Epidermal melanocyte (primary cell): Measurements from ENCODE around the gene PPCDC.

Experiments used
- DNase-seq: peaks from one replicate; pipeline ENCODE4 v3.0.0; 2011; ENCODE audit warnings: low spot score; ENCODE audit not compliant: insufficient read length

Gene PPCDC

GRCh38 chr15:75043509-75044257 lies 20.3 kb downstream of the PPCDC start:
- DNase-seq = peak; percentile 89

GRCh38 chr15:75044258-75044878 lies 21.0 kb downstream of the PPCDC start:
- DNase-seq = no peak

- DNase-seq = no peak
Measured at GRCh38 chr15:75045332-75046015, 22.1 kb downstream of the PPCDC start.

- no peak for DNase-seq
Measured at GRCh38 chr15:75048394-75048793, 25.0 kb downstream of the PPCDC start.

GRCh38 chr15:75049392-75049791 lies 26.0 kb downstream of the PPCDC start:
- no peak for DNase-seq

GRCh38 chr15:75050283-75050682 lies 26.9 kb downstream of the PPCDC start:
- DNase-seq = no peak

GRCh38 chr15:75051191-75051608 lies 27.8 kb downstream of the PPCDC start:
- DNase-seq = no peak

GRCh38 chr15:75051711-75052110 lies 28.3 kb downstream of the PPCDC start:
- DNase-seq = no peak

- DNase-seq = no peak
Measured at GRCh38 chr15:75052972-75053747, 29.8 kb downstream of the PPCDC start.

- DNase-seq = no peak
Measured at GRCh38 chr15:75053748-75054125, 30.3 kb downstream of the PPCDC start.

GRCh38 chr15:75054172-75054897 lies 30.9 kb downstream of the PPCDC start:
- DNase-seq = no peak

- no peak for DNase-seq
Measured at GRCh38 chr15:75056036-75056435, 32.6 kb downstream of the PPCDC start.

- no peak for DNase-seq
Measured at GRCh38 chr15:75058127-75058905, 34.9 kb downstream of the PPCDC start.

GRCh38 chr15:75059607-75060006 lies 36.2 kb downstream of the PPCDC start:
- no peak for DNase-seq

GRCh38 chr15:75061272-75061671 lies 37.9 kb downstream of the PPCDC start:
- no peak for DNase-seq

GRCh38 chr15:75062706-75063105 lies 39.3 kb downstream of the PPCDC start:
- no peak for DNase-seq

- no peak for DNase-seq
Measured at GRCh38 chr15:75063338-75063737, 39.9 kb downstream of the PPCDC start.

GRCh38 chr15:75063889-75064288 lies 40.5 kb downstream of the PPCDC start:
- no peak for DNase-seq

GRCh38 chr15:75064846-75065245 lies 41.5 kb downstream of the PPCDC start:
- no peak for DNase-seq

- DNase-seq = no peak
Measured at GRCh38 chr15:75065467-75065850, 42.1 kb downstream of the PPCDC start.
